Psoas muscle (tissue), 8 donors: ENCODE measurements around the gene DPYSL3. TPM values are rescaled to one million over a fixed set of nuclear protein-coding genes. Genes with fewer than 3 reads are reported as not detected.

Source experiments
- ATAC-seq, 4 donors: fragments of 200-7000 bp; cut with Tn5 transposase; one replicate each; pipeline ENCODE4 v1.9.1; 2020; ENCODE audit warnings: moderate library complexity in 3 of 4, mild to moderate bottlenecking in 2 of 4
- DNase-seq, 2 donors: peaks; one replicate each; pipeline ENCODE4 v3.0.0-alpha.2; 2020
- H3K27ac ChIP-seq: fragments of 200-600 bp; one replicate; pipeline ENCODE4 v1.8.0; 2022
- H3K27me3 ChIP-seq, 3 donors: fragments of 200-600 bp in 1 of 3; one replicate each; pipeline versions ENCODE4 v1.6.1 to v1.8.0; 2013 to 2022; ENCODE audit warnings: low read length in 2 of 3, mild to moderate bottlenecking in 2 of 3, moderate library complexity in 1 of 3; ENCODE audit not compliant: insufficient read depth in 3 of 3
- H3K36me3 ChIP-seq, 2 donors: fragments of 200-600 bp in 1 of 2; one replicate each; pipeline versions ENCODE4 v1.6.1 to v1.8.0; 2013 to 2022; ENCODE audit warnings: low read depth in 1 of 2, mild to moderate bottlenecking in 1 of 2, moderate library complexity in 1 of 2; ENCODE audit not compliant: insufficient read depth in 1 of 2
- H3K4me1 ChIP-seq: fragments of 200-600 bp; one replicate; pipeline ENCODE4 v1.8.0; 2022
- H3K4me3 ChIP-seq: fragments of 200-600 bp; one replicate; pipeline ENCODE4 v1.8.0; 2022; ENCODE audit warnings: mild to moderate bottlenecking
- H3K9me3 ChIP-seq: fragments of 200-600 bp; one replicate; pipeline ENCODE4 v1.8.0; 2022
- WGBS, 3 donors: extraction: QIAGEN DNeasy Blood & Tissue Kit; methylation state at CpG; one replicate each; pipeline versions ENCODE4 v1.1.6 to v1.1.7; 2013; 5-methylcytosine and 5-hydroxymethylcytosine counted together
- intact Hi-C, 2 donors: fragments of 100-400 bp; cut with DNase I; formaldehyde crosslinking; loops; one replicate each; pipeline versions ENCODE4 v1.11.0 to v1.14.2; 2022
- polyA plus RNA-seq, 3 donors: library from polyadenylated mRNA; stranded (reverse); fragments of 200-250 nt; gene quantifications; one replicate each; pipeline ENCODE4 v1.2.3, GENCODE V29; 2013
- total RNA-seq, 4 donors: library from RNA; stranded (reverse); fragmentation: NEBNext Ultra II Directional in 2 of 4; extraction: Animal tissue kit (Norgen Biotek cat#: 25700) in 2 of 4; gene quantifications; one replicate each; pipeline versions ENCODE4 v1.2.1 to v1.2.4, GENCODE V29; 2021 to 2023
- TF ChIP-seq, protein P1 (sequence below): fragments of 200-600 bp; IDR thresholded peaks from one replicate; pipeline ENCODE4 v1.8.0; 2022; ENCODE audit warnings: antibody characterized with exemption
- donor health status: healthy with polysubstance abuse.
- donor health status: DM: no; HTN: no; CAD: no; lungs with moderate emphysema.
- donor health status: Bipolar disorder and iron deficiency.
- donor health status: healthy.
- donor health status: DM: yes; HTN: yes; CAD: no.
- donor health status: DM: no; HTN: no; CAD: no.
- donor health status: DM: no; HTN: no; CAD: no.
- donor health status: DM: yes; HTN: yes; CAD: no.

DPYSL3 gene
- total and polyA plus RNA-seq, 7 donors: 8.8 to 58.5 (median 18.0) TPM

DNA sequence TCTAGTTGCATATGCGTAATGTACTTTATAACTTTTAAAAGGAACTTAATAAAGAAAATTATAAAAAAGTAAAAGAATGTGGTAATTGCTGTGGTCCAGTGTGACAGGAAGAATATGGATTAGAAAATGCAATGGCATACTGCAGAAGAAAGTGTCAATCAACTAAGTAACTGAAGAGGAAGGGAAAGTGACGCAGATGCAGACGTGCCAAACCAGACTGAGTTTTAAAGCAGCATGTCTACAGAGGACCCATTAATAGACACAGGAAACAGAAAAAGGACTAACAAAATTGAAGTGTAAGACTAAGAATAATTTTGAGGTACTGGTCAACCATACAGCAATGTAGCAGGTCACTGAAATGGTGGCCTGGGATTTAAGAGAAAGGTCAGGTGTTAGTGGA, 73.3 kb downstream of the DPYSL3 start:
- intact Hi-C loops: no loop called here
- Histone ChIP-seq H3K27ac (no peak overlapping the region), H3K36me3 (no peaks in the 10 kb centered on the region), H3K9me3 (no peaks in the 10 kb centered on the region), H3K4me1 (peaks cover 9% of the 10 kb centered on the region), H3K27me3 (no peaks in the 10 kb centered on the region), H3K4me3 (no peak overlapping the region)
- TF ChIP-seq, protein P1, sequence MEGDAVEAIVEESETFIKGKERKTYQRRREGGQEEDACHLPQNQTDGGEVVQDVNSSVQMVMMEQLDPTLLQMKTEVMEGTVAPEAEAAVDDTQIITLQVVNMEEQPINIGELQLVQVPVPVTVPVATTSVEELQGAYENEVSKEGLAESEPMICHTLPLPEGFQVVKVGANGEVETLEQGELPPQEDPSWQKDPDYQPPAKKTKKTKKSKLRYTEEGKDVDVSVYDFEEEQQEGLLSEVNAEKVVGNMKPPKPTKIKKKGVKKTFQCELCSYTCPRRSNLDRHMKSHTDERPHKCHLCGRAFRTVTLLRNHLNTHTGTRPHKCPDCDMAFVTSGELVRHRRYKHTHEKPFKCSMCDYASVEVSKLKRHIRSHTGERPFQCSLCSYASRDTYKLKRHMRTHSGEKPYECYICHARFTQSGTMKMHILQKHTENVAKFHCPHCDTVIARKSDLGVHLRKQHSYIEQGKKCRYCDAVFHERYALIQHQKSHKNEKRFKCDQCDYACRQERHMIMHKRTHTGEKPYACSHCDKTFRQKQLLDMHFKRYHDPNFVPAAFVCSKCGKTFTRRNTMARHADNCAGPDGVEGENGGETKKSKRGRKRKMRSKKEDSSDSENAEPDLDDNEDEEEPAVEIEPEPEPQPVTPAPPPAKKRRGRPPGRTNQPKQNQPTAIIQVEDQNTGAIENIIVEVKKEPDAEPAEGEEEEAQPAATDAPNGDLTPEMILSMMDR: no peak
- WGBS, 3 donors: 74 to 82% (median 78%) methylated on average over 3 of the region's 3 CpGs
- ATAC-seq (peak in 2 of 4 donors; percentile 27 to 54), DNase-seq (no peak)

DNA sequence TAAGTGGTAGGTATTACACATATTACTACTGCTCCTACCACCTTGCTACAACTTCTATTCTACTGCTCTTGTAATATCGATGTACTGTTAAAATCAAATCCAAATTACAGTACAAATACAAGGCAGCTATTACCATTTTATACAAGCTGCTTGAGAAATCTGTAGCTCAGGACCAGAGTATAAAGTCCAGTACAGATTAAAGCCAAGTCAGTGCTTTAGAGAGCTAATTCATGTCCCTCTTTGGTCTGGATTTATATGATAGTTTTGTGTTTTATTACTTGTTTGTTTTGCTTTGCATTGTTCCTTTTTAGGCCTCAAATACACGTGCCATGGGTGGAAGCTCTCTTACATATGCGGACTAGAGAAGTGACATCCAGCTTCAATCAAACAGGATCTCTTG, 75.8 kb downstream of the DPYSL3 start:
- intact Hi-C loops: no loop called here
- WGBS, 3 donors: 75 to 81% (median 76%) methylated on average over 3 of the region's 3 CpGs
- DNase-seq (no peak), ATAC-seq (no peak)
- Histone ChIP-seq H3K27ac (no peak overlapping the region), H3K4me1 (peaks cover 6% of the 10 kb centered on the region), H3K36me3 (no peaks in the 10 kb centered on the region), H3K27me3 (no peaks in the 10 kb centered on the region), H3K4me3 (no peak overlapping the region), H3K9me3 (no peaks in the 10 kb centered on the region)
- TF ChIP-seq, protein P1: no peak

DNA sequence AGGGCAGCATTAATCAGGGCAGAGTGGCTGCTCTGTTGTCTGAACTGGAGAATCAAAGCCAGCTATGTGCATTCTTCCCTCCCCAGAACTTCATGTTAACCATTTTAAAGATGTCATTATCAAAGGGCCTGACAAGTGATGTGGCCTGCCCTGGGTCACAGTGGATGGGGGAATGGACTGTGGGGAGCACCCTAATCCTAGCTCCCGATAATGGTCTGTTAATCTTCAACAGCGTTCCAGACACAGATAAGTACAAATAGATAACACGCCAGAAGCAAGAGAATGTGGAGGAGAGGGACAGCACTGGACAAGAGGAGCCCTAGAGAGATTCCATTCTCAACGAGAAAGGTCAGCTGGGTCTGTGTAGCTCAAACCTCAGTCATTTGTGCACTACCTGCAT, 77.5 kb downstream of the DPYSL3 start:
- TF ChIP-seq, protein P1: no peak
- Histone ChIP-seq H3K4me3 (no peak overlapping the region), H3K27me3 (no peaks in the 10 kb centered on the region), H3K4me1 (peaks cover 17% of the 10 kb centered on the region), H3K27ac (no peak overlapping the region), H3K36me3 (no peaks in the 10 kb centered on the region), H3K9me3 (no peaks in the 10 kb centered on the region)
- intact Hi-C loops: no loop called here
- 71 to 80% (median 74%) methylated on average over 4 of the region's 4 CpGs for WGBS, 3 donors
- ATAC-seq (no peak), DNase-seq (no peak)

DNA sequence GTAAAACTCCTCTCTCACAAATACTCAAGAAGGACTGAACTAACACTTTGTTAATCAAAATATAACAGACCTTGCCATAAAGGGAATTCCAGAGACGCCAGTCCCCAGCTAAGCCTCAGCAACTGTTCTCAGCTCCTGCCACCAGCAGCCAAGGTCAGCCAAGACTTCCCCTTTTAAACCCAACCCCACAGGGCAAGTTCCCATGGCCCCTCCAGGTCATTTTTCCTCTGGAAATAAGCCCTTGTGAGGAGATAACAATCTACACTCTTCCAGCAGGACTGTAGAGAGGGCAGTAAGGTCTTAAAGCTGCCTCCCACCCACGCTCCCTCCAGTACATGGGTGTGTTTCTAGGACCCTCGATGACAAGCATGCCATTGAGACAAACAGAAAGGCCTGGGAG, 78.3 kb downstream of the DPYSL3 start:
- intact Hi-C loops: no loop called here
- H3K9me3 ChIP-seq: no peaks in the 10 kb centered on the region
- TF ChIP-seq, protein P1: no peak
- H3K36me3 ChIP-seq: no peaks in the 10 kb centered on the region
- ATAC-seq (no peak), DNase-seq (no peak)
- H3K4me1 ChIP-seq: peaks cover 24% of the 10 kb centered on the region
- H3K27ac ChIP-seq: no peak overlapping the region
- WGBS, 3 donors: 57 to 71% (median 59%) methylated on average over 3 of the region's 3 CpGs
- H3K4me3 ChIP-seq: no peak overlapping the region
- H3K27me3 ChIP-seq: no peaks in the 10 kb centered on the region

DNA sequence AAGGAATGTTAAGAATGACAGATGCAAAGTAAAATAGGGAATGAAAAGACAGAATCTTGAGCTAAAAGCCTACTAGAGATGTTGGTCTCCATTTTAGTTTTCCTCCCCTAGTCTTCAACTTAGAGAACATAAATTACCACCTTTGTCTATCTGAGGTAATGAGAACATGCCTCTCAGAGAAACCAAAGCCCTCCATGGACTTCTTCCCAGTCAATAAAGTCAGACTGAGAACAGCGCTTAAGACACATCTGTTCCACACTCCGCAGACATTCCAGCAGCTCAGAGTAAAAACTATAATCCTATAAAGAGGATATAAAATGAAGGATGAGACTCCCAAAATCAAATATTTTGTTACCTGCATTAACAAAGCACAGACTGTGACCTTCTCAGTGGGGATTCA, 79.2 kb downstream of the DPYSL3 start:
- Histone ChIP-seq H3K4me1 (peaks cover 24% of the 10 kb centered on the region), H3K27ac (no peak overlapping the region), H3K9me3 (no peaks in the 10 kb centered on the region), H3K4me3 (no peak overlapping the region), H3K27me3 (no peaks in the 10 kb centered on the region), H3K36me3 (no peaks in the 10 kb centered on the region)
- WGBS, 3 donors: 21 to 36% (median 26%) methylated on average over 2 of the region's 2 CpGs
- no peak for DNase-seq
- intact Hi-C loops: no loop called here
- TF ChIP-seq, protein P1: no peak
- ATAC-seq: no peak
